MM.1S (cell line): ENCODE data around the gene ACTC1.

ENCODE experiments used
- DNase-seq: peaks from one replicate; pipeline ENCODE4 v3.0.0-alpha.2; 2015
- H2AFZ ChIP-seq: fragments of 300-600 bp; sonication (generic); 2 replicates; pipeline ENCODE4 v1.6.0; 2016; ENCODE audit warnings: antibody characterized with exemption, low read length
- H3F3A ChIP-seq: fragments of 300-600 bp; sonication (generic); 2 replicates; pipeline ENCODE4 v1.6.1; 2016; ENCODE audit warnings: mild to moderate bottlenecking, antibody characterized with exemption, low read length, moderate library complexity, mixed read lengths; ENCODE audit not compliant: insufficient read depth
- H3K27ac ChIP-seq: fragments of 300-600 bp; sonication (generic); 2 replicates; pipeline ENCODE4 v1.5.1; 2016; ENCODE audit warnings: mild to moderate bottlenecking, low read length
- H3K27me3 ChIP-seq: fragments of 300-600 bp; sonication (generic); replicated peaks from 2 replicates; pipeline ENCODE4 v1.6.0; 2016; ENCODE audit warnings: low read length; ENCODE audit not compliant: insufficient read depth
- H3K36me3 ChIP-seq: fragments of 300-600 bp; sonication (generic); replicated peaks from 2 replicates; pipeline ENCODE4 v1.6.1; 2016; ENCODE audit warnings: mild to moderate bottlenecking, low read length, mixed read lengths; ENCODE audit not compliant: insufficient read depth
- H3K4me1 ChIP-seq: fragments of 300-600 bp; sonication (generic); 2 replicates; pipeline ENCODE4 v1.6.1; 2016; ENCODE audit warnings: low read length, mixed read lengths
- H3K4me2 ChIP-seq: fragments of 300-600 bp; sonication (generic); 2 replicates; pipeline ENCODE4 v1.6.0; 2016; ENCODE audit warnings: low read depth, low read length
- H3K4me3 ChIP-seq: fragments of 300-600 bp; sonication (generic); 2 replicates; pipeline ENCODE4 v1.5.1; 2016; ENCODE audit warnings: low read length, mixed read lengths
- H3K79me2 ChIP-seq: fragments of 300-600 bp; sonication (generic); 2 replicates; pipeline ENCODE4 v1.6.1; 2016; ENCODE audit warnings: mixed run types, low read length, mixed read lengths
- H3K9ac ChIP-seq: fragments of 300-600 bp; sonication (generic); 2 replicates; pipeline ENCODE4 v1.6.1; 2016; ENCODE audit warnings: low read length, mixed read lengths
- H3K9me2 ChIP-seq: fragments of 300-600 bp; sonication (generic); replicated peaks from 2 replicates; pipeline ENCODE4 v1.6.1; 2016; ENCODE audit warnings: mild to moderate bottlenecking, low read length, mixed read lengths; ENCODE audit not compliant: insufficient read depth
- H3K9me3 ChIP-seq: fragments of 300-600 bp; sonication (generic); replicated peaks from 2 replicates; pipeline ENCODE4 v1.6.1; 2016; ENCODE audit warnings: mild to moderate bottlenecking, low read length, mixed read lengths; ENCODE audit not compliant: insufficient read depth
- H4K20me1 ChIP-seq: fragments of 300-600 bp; sonication (generic); 2 replicates; pipeline ENCODE4 v1.6.1; 2016; ENCODE audit warnings: mild to moderate bottlenecking, low read length, moderate library complexity, mixed read lengths; ENCODE audit not compliant: insufficient read depth
- EZH2 ChIP-seq: fragments of 300-600 bp; sonication (generic); optimal IDR thresholded peaks from 2 replicates; pipeline ENCODE3; 2017; ENCODE audit warnings: low read depth, mild to moderate bottlenecking, antibody characterized with exemption, low read length, mixed read lengths
- EZH2phosphoT487 ChIP-seq: fragments of 300-600 bp; sonication (generic); IDR thresholded peaks from 2 replicates; pipeline ENCODE4 v1.6.1; 2018; ENCODE audit warnings: antibody characterized with exemption, low read length
- TF ChIP-seq, protein P1 (sequence below): fragments of 300-600 bp; sonication (generic); IDR thresholded peaks from 2 replicates; pipeline ENCODE4 v1.5.1; 2016; ENCODE audit warnings: antibody characterized with exemption, low read length, mixed read lengths

Gene ACTC1

GRCh38 chr15:34791701-34792100, 3.6 kb downstream of the ACTC1 start:
- H3K27ac ChIP-seq: no peak overlapping the region
- TF ChIP-seq EZH2 (no peak), EZH2phosphoT487 (no peak)
- TF ChIP-seq, protein P1, sequence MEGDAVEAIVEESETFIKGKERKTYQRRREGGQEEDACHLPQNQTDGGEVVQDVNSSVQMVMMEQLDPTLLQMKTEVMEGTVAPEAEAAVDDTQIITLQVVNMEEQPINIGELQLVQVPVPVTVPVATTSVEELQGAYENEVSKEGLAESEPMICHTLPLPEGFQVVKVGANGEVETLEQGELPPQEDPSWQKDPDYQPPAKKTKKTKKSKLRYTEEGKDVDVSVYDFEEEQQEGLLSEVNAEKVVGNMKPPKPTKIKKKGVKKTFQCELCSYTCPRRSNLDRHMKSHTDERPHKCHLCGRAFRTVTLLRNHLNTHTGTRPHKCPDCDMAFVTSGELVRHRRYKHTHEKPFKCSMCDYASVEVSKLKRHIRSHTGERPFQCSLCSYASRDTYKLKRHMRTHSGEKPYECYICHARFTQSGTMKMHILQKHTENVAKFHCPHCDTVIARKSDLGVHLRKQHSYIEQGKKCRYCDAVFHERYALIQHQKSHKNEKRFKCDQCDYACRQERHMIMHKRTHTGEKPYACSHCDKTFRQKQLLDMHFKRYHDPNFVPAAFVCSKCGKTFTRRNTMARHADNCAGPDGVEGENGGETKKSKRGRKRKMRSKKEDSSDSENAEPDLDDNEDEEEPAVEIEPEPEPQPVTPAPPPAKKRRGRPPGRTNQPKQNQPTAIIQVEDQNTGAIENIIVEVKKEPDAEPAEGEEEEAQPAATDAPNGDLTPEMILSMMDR: no peak

DNA sequence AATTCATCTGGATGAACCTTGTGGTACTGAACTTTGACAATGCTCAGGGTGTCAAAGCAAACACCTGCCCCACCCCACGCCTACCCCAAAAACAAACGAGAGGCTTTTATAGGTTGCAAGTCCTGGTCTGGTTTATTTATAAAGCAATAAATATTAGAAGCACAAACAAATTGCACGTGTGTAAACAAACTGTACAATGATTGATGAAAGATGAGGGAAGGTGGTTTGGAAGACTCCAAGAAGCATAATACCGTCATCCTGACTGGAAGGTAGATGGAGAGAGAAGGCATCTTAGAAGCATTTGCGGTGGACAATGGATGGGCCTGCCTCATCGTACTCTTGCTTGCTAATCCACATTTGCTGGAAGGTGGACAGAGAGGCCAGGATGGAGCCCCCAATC, 5.2 kb downstream of the ACTC1 start:
- Histone ChIP-seq H2AFZ (no peak overlapping the region), H3F3A (no peaks in the 10 kb centered on the region), H3K36me3 (no peaks in the 10 kb centered on the region), H3K27ac (no peak overlapping the region), H3K79me2 (no peaks in the 10 kb centered on the region), H3K9me2 (no peaks in the 10 kb centered on the region), H3K9ac (no peak overlapping the region), H3K4me3 (no peak overlapping the region), H3K27me3 (no peaks in the 10 kb centered on the region), H4K20me1 (no peaks in the 10 kb centered on the region), H3K4me1 (no peaks in the 10 kb centered on the region), H3K4me2 (no peak overlapping the region), H3K9me3 (no peaks in the 10 kb centered on the region)
- TF ChIP-seq EZH2 (no peak), EZH2phosphoT487 (no peak)
- TF ChIP-seq, protein P1: no peak
- DNase-seq: no peak

More at GRCh38 chr15:34791701-34792100, 3.6 kb downstream of the ACTC1 start:
- H3K4me3 ChIP-seq: no peak overlapping the region
- H3K36me3 ChIP-seq: no peaks in the 10 kb centered on the region
- H3F3A ChIP-seq: no peaks in the 10 kb centered on the region
- no peak overlapping the region for H3K4me2 ChIP-seq
- no peaks in the 10 kb centered on the region for H3K27me3 ChIP-seq
- DNase-seq: no peak
- H2AFZ ChIP-seq: no peak overlapping the region
- H3K79me2 ChIP-seq: no peaks in the 10 kb centered on the region
- H3K9me3 ChIP-seq: no peaks in the 10 kb centered on the region
- H4K20me1 ChIP-seq: no peaks in the 10 kb centered on the region
- no peak overlapping the region for H3K9ac ChIP-seq
- H3K4me1 ChIP-seq: no peaks in the 10 kb centered on the region
- H3K9me2 ChIP-seq: no peaks in the 10 kb centered on the region

DNA sequence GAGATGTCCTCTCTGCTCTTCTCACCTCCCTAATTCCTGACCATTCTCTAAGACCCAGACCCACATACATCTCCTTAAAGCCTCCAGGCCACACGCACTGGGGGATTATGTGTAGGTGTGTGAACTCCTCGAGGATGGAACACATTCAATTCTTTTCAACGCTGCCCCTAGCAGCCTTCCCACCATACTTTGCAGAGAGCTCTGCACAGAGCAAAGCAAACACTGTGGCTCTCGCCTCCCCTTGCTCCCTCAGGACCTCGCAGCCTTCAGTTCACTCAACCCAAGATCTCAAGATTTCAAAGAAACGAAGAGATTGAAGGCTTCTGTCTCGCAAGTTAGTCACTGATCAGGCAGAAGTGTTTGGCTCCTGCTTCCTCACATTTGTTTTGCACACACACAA, 6.0 kb downstream of the ACTC1 start:
- H3K27me3 ChIP-seq: no peaks in the 10 kb centered on the region
- H3K4me2 ChIP-seq: no peak overlapping the region
- no peaks in the 10 kb centered on the region for H4K20me1 ChIP-seq
- H3K4me3 ChIP-seq: no peak overlapping the region
- no peak for TF ChIP-seq EZH2phosphoT487
- no peak overlapping the region for H3K9ac ChIP-seq
- H3K9me2 ChIP-seq: no peaks in the 10 kb centered on the region
- no peaks in the 10 kb centered on the region for H3K79me2 ChIP-seq
- H3K27ac ChIP-seq: no peak overlapping the region
- no peak for DNase-seq
- H3K4me1 ChIP-seq: no peaks in the 10 kb centered on the region
- no peaks in the 10 kb centered on the region for H3K36me3 ChIP-seq
- no peak overlapping the region for H2AFZ ChIP-seq
- H3F3A ChIP-seq: no peaks in the 10 kb centered on the region
- H3K9me3 ChIP-seq: no peaks in the 10 kb centered on the region

GRCh38 chr15:34786206-34786605, 9.1 kb downstream of the ACTC1 start:
- Histone ChIP-seq H3K4me3 (no peak overlapping the region), H3K79me2 (no peaks in the 10 kb centered on the region), H3K27ac (no peak overlapping the region), H3F3A (no peaks in the 10 kb centered on the region), H3K4me2 (no peak overlapping the region), H3K4me1 (no peaks in the 10 kb centered on the region), H3K9me3 (no peaks in the 10 kb centered on the region), H4K20me1 (no peaks in the 10 kb centered on the region), H3K36me3 (no peaks in the 10 kb centered on the region), H3K9ac (no peak overlapping the region), H3K27me3 (no peaks in the 10 kb centered on the region), H2AFZ (no peak overlapping the region), H3K9me2 (no peaks in the 10 kb centered on the region)
- TF ChIP-seq EZH2phosphoT487 (no peak), EZH2 (no peak)
- TF ChIP-seq, protein P1: no peak
- DNase-seq: no peak
